ENCODE data around the gene PMS2. TPM values are rescaled to one million over a fixed set of nuclear protein-coding genes. Genes with fewer than 3 reads are reported as not detected.
"Not testable (repeated sequence)": the region's sequence is repeated elsewhere in the genome, so short reads cannot be mapped to it uniquely, and the experiment has no call there.

Gene PMS2
- total and polyA plus RNA-seq, 2 donors (not counting 3 experiments of a cell fraction or from before 2014, with no cell fraction given), result 5.2 to 14.5 TPM

DNA sequence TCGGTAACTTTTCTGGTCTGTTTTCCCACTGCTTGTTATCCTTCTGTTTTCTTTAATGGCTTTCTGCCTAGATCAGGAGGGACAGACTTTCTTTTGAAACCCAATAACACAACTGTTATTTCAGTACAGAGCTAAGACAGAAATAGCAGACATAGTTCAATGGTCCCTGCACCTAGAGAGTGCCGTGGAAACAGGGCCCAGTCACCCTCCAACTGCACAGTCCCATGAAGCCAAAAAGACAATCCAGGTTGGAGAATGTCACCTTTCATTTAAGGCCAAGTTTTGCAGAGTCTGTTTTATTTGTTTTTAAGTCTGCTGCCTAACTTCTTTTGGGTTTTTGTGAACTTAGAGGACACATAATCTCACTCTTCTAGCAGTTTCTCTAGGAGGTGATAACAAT is 2.7 kb upstream of the PMS2 start:
- H3K9ac ChIP-seq (replicated peaks; ENCODE audit: extremely low read depth, insufficient read depth, low read length), result no peak overlapping the region
- peaks cover 38% of the 10 kb centered on the region for H3K79me2 ChIP-seq (ENCODE audit: control insufficient read depth, insufficient read depth, low read length)
- peaks cover 5% of the 10 kb centered on the region for H3K4me1 ChIP-seq (ENCODE audit: control insufficient read depth, extremely low read depth, insufficient read depth, low read length)
- TF ChIP-seq GATA2 (IDR thresholded peaks at IDR 0.05; ENCODE audit: insufficient read depth, insufficient read length, low read depth, low read length) (no peak), JUN (IDR thresholded peaks at IDR 0.05; ENCODE audit: borderline replicate concordance, insufficient read depth, insufficient read length, low read depth) (no peak), FOS (IDR thresholded peaks at IDR 0.05; ENCODE audit: borderline replicate concordance, insufficient read depth, low read length) (no peak), EZH2 (IDR thresholded peaks at IDR 0.05; ENCODE audit: borderline replicate concordance, low read depth, low read length, severe bottlenecking) (no peak), POLR2A (IDR thresholded peaks at IDR 0.05; ENCODE audit: low read depth, low read length) (no peak), MYC (IDR thresholded peaks at IDR 0.05; ENCODE audit: low read depth, low read length) (no peak), POLR2AphosphoS5 (IDR thresholded peaks at IDR 0.05; ENCODE audit: insufficient read depth, low read depth, low read length) (no peak)
- TF ChIP-seq, protein P1, sequence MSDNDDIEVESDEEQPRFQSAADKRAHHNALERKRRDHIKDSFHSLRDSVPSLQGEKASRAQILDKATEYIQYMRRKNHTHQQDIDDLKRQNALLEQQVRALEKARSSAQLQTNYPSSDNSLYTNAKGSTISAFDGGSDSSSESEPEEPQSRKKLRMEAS (IDR thresholded peaks at IDR 0.05; ENCODE audit: insufficient read depth, insufficient read length), result no peak
- TF ChIP-seq, protein P2, sequence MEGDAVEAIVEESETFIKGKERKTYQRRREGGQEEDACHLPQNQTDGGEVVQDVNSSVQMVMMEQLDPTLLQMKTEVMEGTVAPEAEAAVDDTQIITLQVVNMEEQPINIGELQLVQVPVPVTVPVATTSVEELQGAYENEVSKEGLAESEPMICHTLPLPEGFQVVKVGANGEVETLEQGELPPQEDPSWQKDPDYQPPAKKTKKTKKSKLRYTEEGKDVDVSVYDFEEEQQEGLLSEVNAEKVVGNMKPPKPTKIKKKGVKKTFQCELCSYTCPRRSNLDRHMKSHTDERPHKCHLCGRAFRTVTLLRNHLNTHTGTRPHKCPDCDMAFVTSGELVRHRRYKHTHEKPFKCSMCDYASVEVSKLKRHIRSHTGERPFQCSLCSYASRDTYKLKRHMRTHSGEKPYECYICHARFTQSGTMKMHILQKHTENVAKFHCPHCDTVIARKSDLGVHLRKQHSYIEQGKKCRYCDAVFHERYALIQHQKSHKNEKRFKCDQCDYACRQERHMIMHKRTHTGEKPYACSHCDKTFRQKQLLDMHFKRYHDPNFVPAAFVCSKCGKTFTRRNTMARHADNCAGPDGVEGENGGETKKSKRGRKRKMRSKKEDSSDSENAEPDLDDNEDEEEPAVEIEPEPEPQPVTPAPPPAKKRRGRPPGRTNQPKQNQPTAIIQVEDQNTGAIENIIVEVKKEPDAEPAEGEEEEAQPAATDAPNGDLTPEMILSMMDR (IDR thresholded peaks at IDR 0.05; ENCODE audit: extremely low read depth in 1 of 2, insufficient read depth in 1 of 2, low read depth in 1 of 2, low read length in 2 of 2), result no peak
- FAIRE-seq (no peak), DNase-seq (ENCODE audit: low read depth, low spot score) (no peak)
- CTCF ChIA-PET, result no interaction called here
- BruUV-seq (replicated peaks), result no TSS peak
- H3K4me3 ChIP-seq (replicated peaks in 1 of 3; ENCODE audit: insufficient read depth in 1 of 3, low read depth in 1 of 3, low read length in 3 of 3), result no peak overlapping the region
- H2AFZ ChIP-seq (ENCODE audit: low read depth, low read length), result no peak overlapping the region
- POLR2A ChIA-PET, result interaction anchor here (0.5 kb wide), 1 partner anchor 13 kb away, joined by 3 read pairs; no protein-coding TSS in a partner anchor
- H3K9me3 ChIP-seq (replicated peaks; ENCODE audit: control insufficient read depth, insufficient read depth, low read length), result no peaks in the 10 kb centered on the region
- H3K27ac ChIP-seq (ENCODE audit: insufficient read depth, low read depth, low read length), result no peak overlapping the region
- H3K36me3 ChIP-seq (ENCODE audit: control insufficient read depth in 2 of 2, extremely low read depth in 1 of 2, insufficient read depth in 2 of 2, low read length in 2 of 2), result peaks cover 4 to 10% of the 10 kb centered on the region in 2 experiments
- dilution Hi-C loops (cut with MboI; ENCODE audit: extremely low pct_ligation_motif_present, low sequenced_read_pairs) (no loop called here), intact Hi-C loops (cut with micrococcal nuclease) (no loop called here)
- H4K20me1 ChIP-seq (replicated peaks; ENCODE audit: control insufficient read depth, extremely low read depth, insufficient read depth, low read length), result no peaks in the 10 kb centered on the region
- no peaks in the 10 kb centered on the region for H3K27me3 ChIP-seq (ENCODE audit: control insufficient read depth in 2 of 2, insufficient read depth in 2 of 2, low read length in 2 of 2)
- H3K4me2 ChIP-seq (ENCODE audit: insufficient read depth, low read length), result no peak overlapping the region
- no peaks in the 10 kb centered on the region for H3K9me1 ChIP-seq (replicated peaks; ENCODE audit: control insufficient read depth, extremely low read depth, insufficient read depth, low read length)

DNA sequence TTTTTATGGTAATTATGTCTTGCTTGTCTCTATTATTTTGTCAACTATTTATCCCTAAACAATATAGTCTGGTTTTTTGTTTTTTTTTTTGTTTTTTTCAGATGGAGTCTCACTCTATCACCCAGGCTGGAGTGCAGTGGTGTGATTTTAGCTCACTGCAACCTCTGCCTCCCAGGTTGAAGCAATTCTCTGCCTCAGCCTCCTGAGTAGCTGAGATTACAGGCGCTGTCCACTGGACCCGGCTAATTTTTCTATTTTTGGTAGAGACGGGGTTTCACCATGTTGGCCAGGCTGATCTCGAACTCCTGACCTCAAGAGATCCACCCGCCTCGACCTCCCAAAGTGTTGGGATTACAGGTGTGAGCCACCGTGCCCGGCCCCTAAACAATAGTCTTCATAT is 1.5 kb upstream of the PMS2 start:
- H2AFZ ChIP-seq (ENCODE audit: low read depth, low read length); dilution Hi-C loops (cut with MboI; ENCODE audit: extremely low pct_ligation_motif_present, low sequenced_read_pairs); H3K4me1 ChIP-seq (ENCODE audit: control insufficient read depth, extremely low read depth, insufficient read depth, low read length); H4K20me1 ChIP-seq (replicated peaks; ENCODE audit: control insufficient read depth, extremely low read depth, insufficient read depth, low read length); FAIRE-seq; H3K9me3 ChIP-seq (replicated peaks; ENCODE audit: control insufficient read depth, insufficient read depth, low read length); H3K9me1 ChIP-seq (replicated peaks; ENCODE audit: control insufficient read depth, extremely low read depth, insufficient read depth, low read length); H3K36me3 ChIP-seq (ENCODE audit: control insufficient read depth in 2 of 2, extremely low read depth in 1 of 2, insufficient read depth in 2 of 2, low read length in 2 of 2); POLR2A ChIA-PET; H3K27me3 ChIP-seq (ENCODE audit: control insufficient read depth in 2 of 2, insufficient read depth in 2 of 2, low read length in 2 of 2); DNase-seq (ENCODE audit: low read depth, low spot score); H3K27ac ChIP-seq (ENCODE audit: insufficient read depth, low read depth, low read length); H3K4me2 ChIP-seq (ENCODE audit: insufficient read depth, low read length); H3K9ac ChIP-seq (replicated peaks; ENCODE audit: extremely low read depth, insufficient read depth, low read length); intact Hi-C loops (cut with micrococcal nuclease); BruUV-seq (replicated peaks): not testable (repeated sequence)
- Histone ChIP-seq H3K4me3 (replicated peaks in 1 of 3; ENCODE audit: insufficient read depth in 1 of 3, low read depth in 1 of 3, low read length in 3 of 3) (peak overlapping the region in 1 of 3 experiments; percentile 45), H3K79me2 (ENCODE audit: control insufficient read depth, insufficient read depth, low read length) (peaks cover 38% of the 10 kb centered on the region)
- CTCF ChIA-PET, result interaction anchor here (1.9 to 4.0 kb wide), 2 partner anchors 13 to 154 kb away, joined by 5 to 29 read pairs; no protein-coding TSS in a partner anchor
